Glutamatergic neuron (in vitro differentiated cells): Measurements from ENCODE around the gene TNNT1. TPM values are rescaled to one million over a fixed set of nuclear protein-coding genes. Genes with fewer than 3 reads are reported as not detected.
"Not testable (repeated sequence)": the region's sequence is repeated elsewhere in the genome, so short reads cannot be mapped to it uniquely, and the experiment has no call there.

ENCODE experiments used
- DNase-seq: peaks from one replicate; pipeline ENCODE4 v3.0.0; 2022
- H3K27ac Mint-ChIP-seq: one replicate; pipeline ENCODE4 v1.8.0; 2020; ENCODE audit warnings: mild to moderate bottlenecking, mixed read lengths, inconsistent platforms; ENCODE audit not compliant: unreplicated experiment
- H3K27me3 Mint-ChIP-seq: one replicate; pipeline ENCODE4 v1.8.0; 2020; ENCODE audit warnings: mild to moderate bottlenecking, moderate library complexity, mixed read lengths, inconsistent platforms; ENCODE audit not compliant: unreplicated experiment
- H3K36me3 Mint-ChIP-seq: one replicate; pipeline ENCODE4 v1.8.0; 2020; ENCODE audit warnings: mild to moderate bottlenecking, mixed read lengths, inconsistent platforms; ENCODE audit not compliant: unreplicated experiment
- H3K4me1 Mint-ChIP-seq: one replicate; pipeline ENCODE4 v1.8.0; 2020; ENCODE audit warnings: mild to moderate bottlenecking, low read depth, mixed read lengths, inconsistent platforms; ENCODE audit not compliant: unreplicated experiment
- H3K4me3 Mint-ChIP-seq: one replicate; pipeline ENCODE4 v1.8.0; 2020; ENCODE audit warnings: mild to moderate bottlenecking, mixed read lengths, inconsistent platforms; ENCODE audit not compliant: unreplicated experiment
- H3K9me3 Mint-ChIP-seq: one replicate; pipeline ENCODE4 v1.8.0; 2020; ENCODE audit warnings: mild to moderate bottlenecking, moderate library complexity, mixed read lengths, inconsistent platforms; ENCODE audit not compliant: unreplicated experiment
- CTCF ChIP-seq: fragments of 200-600 bp; sonication (generic); IDR thresholded peaks from one replicate; pipeline ENCODE4 v1.5.0; 2021; ENCODE audit not compliant: partially characterized antibody, unreplicated experiment
- total RNA-seq: library from RNA; stranded (reverse); fragmentation: NEBNext Ultra II Directional; extraction: Animal tissue kit (Norgen Biotek cat#: 25700); gene quantifications from one replicate; pipeline ENCODE4 v1.2.1, GENCODE V29; 2021; ENCODE audit not compliant: unreplicated experiment

Gene TNNT1
- total RNA-seq, 1 donor from 2014 or later: 19.3 TPM

GRCh38 chr19:55173714-55174409, 24.9 kb upstream of the TNNT1 start:
- peaks cover 5% of the 10 kb centered on the region for H3K36me3 Mint-ChIP-seq
- peaks cover 11% of the 10 kb centered on the region for H3K4me1 Mint-ChIP-seq
- peaks cover 25% of the 10 kb centered on the region for H3K27me3 Mint-ChIP-seq
- H3K27ac Mint-ChIP-seq: no peak overlapping the region
- peak; percentile 75 for DNase-seq
- peaks cover 14% of the 10 kb centered on the region for H3K9me3 Mint-ChIP-seq
- peak overlapping the region; percentile 77 for H3K4me3 Mint-ChIP-seq
- TF ChIP-seq CTCF: no peak

GRCh38 chr19:55173186-55173713, 24.2 kb upstream of the TNNT1 start:
- H3K27ac Mint-ChIP-seq: no peak overlapping the region
- TF ChIP-seq CTCF: no peak
- H3K36me3 Mint-ChIP-seq: no peaks in the 10 kb centered on the region
- peaks cover 8% of the 10 kb centered on the region for H3K4me1 Mint-ChIP-seq
- H3K9me3 Mint-ChIP-seq: peaks cover 11% of the 10 kb centered on the region
- peak overlapping the region; percentile 83 for H3K4me3 Mint-ChIP-seq
- peaks cover 25% of the 10 kb centered on the region for H3K27me3 Mint-ChIP-seq
- peak; percentile 34 for DNase-seq

- Mint-ChIP-seq H3K9me3 (peaks cover 10% of the 10 kb centered on the region), H3K27ac (peak overlapping the region; percentile 89), H3K4me1 (peaks cover 8% of the 10 kb centered on the region), H3K36me3 (no peaks in the 10 kb centered on the region), H3K27me3 (peaks cover 25% of the 10 kb centered on the region), H3K4me3 (peak overlapping the region; percentile 83)
- no peak for TF ChIP-seq CTCF
- no peak for DNase-seq
Observed at GRCh38 chr19:55172741-55173140, 23.7 kb upstream of the TNNT1 start.

GRCh38 chr19:55172318-55172717, 23.3 kb upstream of the TNNT1 start:
- H3K27ac Mint-ChIP-seq: peak overlapping the region; percentile 89

GRCh38 chr19:55171440-55171839, 22.4 kb upstream of the TNNT1 start:
- no peak for TF ChIP-seq CTCF
- H3K4me1 Mint-ChIP-seq: peaks cover 8% of the 10 kb centered on the region
- peak overlapping the region; percentile 35 for H3K4me3 Mint-ChIP-seq
- H3K27me3 Mint-ChIP-seq: peaks cover 29% of the 10 kb centered on the region
- no peak for DNase-seq
- H3K27ac Mint-ChIP-seq: no peak overlapping the region
- H3K36me3 Mint-ChIP-seq: no peaks in the 10 kb centered on the region
- peaks cover 9% of the 10 kb centered on the region for H3K9me3 Mint-ChIP-seq

More at GRCh38 chr19:55172318-55172717, 23.3 kb upstream of the TNNT1 start:
- DNase-seq, H3K36me3 Mint-ChIP-seq, H3K4me1 Mint-ChIP-seq, H3K9me3 Mint-ChIP-seq: not testable (repeated sequence)
- Mint-ChIP-seq H3K27me3 (peaks cover 25% of the 10 kb centered on the region), H3K4me3 (peak overlapping the region; percentile 83)
